Neural progenitor cell (in vitro differentiated cells): ENCODE data around the gene CYTL1.

Source experiments
- EZH2 ChIP-seq: fragments of 200-600 bp; sonication (generic); IDR thresholded peaks from 2 replicates; pipeline ENCODE4 v1.6.1; 2017; ENCODE audit warnings: antibody characterized with exemption, mild to moderate bottlenecking, moderate library complexity
- TF ChIP-seq, protein P1 (sequence below): fragments of 200-600 bp; sonication (generic); IDR thresholded peaks from 2 replicates; pipeline ENCODE4 v1.5.1; 2017; ENCODE audit warnings: antibody characterized with exemption, mild to moderate bottlenecking

DNA sequence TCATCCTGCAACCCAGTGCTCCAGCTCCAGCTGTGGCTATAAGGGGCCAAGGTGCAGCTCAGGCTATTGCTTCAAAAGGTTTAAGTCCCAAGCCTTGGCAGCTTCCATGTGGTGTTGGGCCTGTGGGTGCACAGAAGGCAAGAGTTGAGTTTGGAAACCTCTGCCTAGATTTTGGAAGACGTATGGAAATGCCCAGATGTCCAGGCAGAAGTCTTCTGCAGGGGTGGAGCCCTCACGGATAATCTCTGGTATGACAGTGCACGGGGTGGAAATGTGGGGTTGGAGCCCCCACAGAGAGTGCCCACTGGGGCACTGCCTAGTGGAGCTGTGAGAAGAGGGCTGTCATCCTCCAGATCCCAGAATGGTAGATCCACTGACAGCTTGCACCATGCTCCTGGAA lies 44.5 kb downstream of the CYTL1 start:
- no peak for TF ChIP-seq EZH2
- TF ChIP-seq, protein P1, sequence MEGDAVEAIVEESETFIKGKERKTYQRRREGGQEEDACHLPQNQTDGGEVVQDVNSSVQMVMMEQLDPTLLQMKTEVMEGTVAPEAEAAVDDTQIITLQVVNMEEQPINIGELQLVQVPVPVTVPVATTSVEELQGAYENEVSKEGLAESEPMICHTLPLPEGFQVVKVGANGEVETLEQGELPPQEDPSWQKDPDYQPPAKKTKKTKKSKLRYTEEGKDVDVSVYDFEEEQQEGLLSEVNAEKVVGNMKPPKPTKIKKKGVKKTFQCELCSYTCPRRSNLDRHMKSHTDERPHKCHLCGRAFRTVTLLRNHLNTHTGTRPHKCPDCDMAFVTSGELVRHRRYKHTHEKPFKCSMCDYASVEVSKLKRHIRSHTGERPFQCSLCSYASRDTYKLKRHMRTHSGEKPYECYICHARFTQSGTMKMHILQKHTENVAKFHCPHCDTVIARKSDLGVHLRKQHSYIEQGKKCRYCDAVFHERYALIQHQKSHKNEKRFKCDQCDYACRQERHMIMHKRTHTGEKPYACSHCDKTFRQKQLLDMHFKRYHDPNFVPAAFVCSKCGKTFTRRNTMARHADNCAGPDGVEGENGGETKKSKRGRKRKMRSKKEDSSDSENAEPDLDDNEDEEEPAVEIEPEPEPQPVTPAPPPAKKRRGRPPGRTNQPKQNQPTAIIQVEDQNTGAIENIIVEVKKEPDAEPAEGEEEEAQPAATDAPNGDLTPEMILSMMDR = no peak
